AG04450 (cell line): ENCODE measurements around the gene SLC6A6. TPM values are rescaled to one million over a fixed set of nuclear protein-coding genes. Genes with fewer than 3 reads are reported as not detected.

ENCODE experiments used
- CTCF ChIA-PET: fragments of 300-600, 350-600 bp; formaldehyde crosslinking; extraction: SDS; loops from one replicate; lab custom pipeline; 2022; ENCODE audit warnings: antibody characterized with exemption, inconsistent platforms; lab: Charles Lee
- POLR2A ChIA-PET: fragments of 350-600 bp; formaldehyde crosslinking; extraction: SDS; loops from one replicate; lab custom pipeline; 2021; ENCODE audit warnings: antibody characterized with exemption, inconsistent platforms; lab: Yijun Ruan, JAX
- DNase-seq: peaks from one replicate; pipeline ENCODE4 v3.0.0-alpha.2; 2011; ENCODE audit warnings: low read depth, low spot score
- H3K27ac ChIP-seq: one replicate; pipeline ENCODE4 v1.5.1; 2012; ENCODE audit warnings: low read depth, low read length, control low read depth
- H3K27me3 ChIP-seq: one replicate; pipeline ENCODE4 v1.6.0; 2012; ENCODE audit warnings: low read length; ENCODE audit not compliant: control insufficient read depth, insufficient read depth
- H3K4me3 ChIP-seq: 2 replicates; pipeline ENCODE4 v1.5.1; 2011; ENCODE audit warnings: mild to moderate bottlenecking, low read depth, low read length, control low read depth
- H3K9me3 ChIP-seq: 2 replicates; pipeline ENCODE4 v1.5.1; 2012; ENCODE audit warnings: low read length; ENCODE audit not compliant: control insufficient read depth, insufficient read depth
- CTCF ChIP-seq: IDR thresholded peaks from 2 replicates; pipeline ENCODE4 v1.5.1; 2011; ENCODE audit warnings: low read depth, low read length, control low read depth, inconsistent platforms
- polyA plus RNA-seq: library from polyadenylated mRNA; depleted of rRNA; stranded (reverse); fragments of >200 nt; gene quantifications from 2 replicates; pipeline ENCODE4 v1.2.3, GENCODE V29; 2011

SLC6A6 gene
- polyA plus RNA-seq, 1 experiment = 30.8 TPM

GRCh38 chr3:14503033-14503705, 100.8 kb downstream of the SLC6A6 start:
- peaks cover 7% of the 10 kb centered on the region; the same call in 1 of the 2 replicates for H3K9me3 ChIP-seq
- no peak overlapping the region for H3K4me3 ChIP-seq
- POLR2A ChIA-PET = no interaction called here
- peaks cover 9% of the 10 kb centered on the region for H3K27me3 ChIP-seq
- CTCF ChIA-PET = interaction anchor here (0.5 to 0.7 kb wide), 3 partner anchors 17 to 700 kb away, joined by 4 to 5 read pairs (median 5); no protein-coding TSS in a partner anchor
- DNase-seq = no peak
- no peak overlapping the region for H3K27ac ChIP-seq
- no peak for TF ChIP-seq CTCF

- no peak for TF ChIP-seq CTCF
- Histone ChIP-seq H3K4me3 (no peak overlapping the region), H3K9me3 (peaks cover 7% of the 10 kb centered on the region; the same call in 1 of the 2 replicates), H3K27ac (no peak overlapping the region), H3K27me3 (peaks cover 9% of the 10 kb centered on the region)
- ChIA-PET POLR2A (no interaction called here), CTCF (interaction anchor here (0.5 to 1.3 kb wide), 3 partner anchors 17 to 321 kb away, joined by 4 to 5 read pairs (median 5); no protein-coding TSS in a partner anchor)
- DNase-seq = no peak
Observed at GRCh38 chr3:14503706-14504065, 101.3 kb downstream of the SLC6A6 start.

- H3K4me3 ChIP-seq = no peak overlapping the region
- CTCF ChIA-PET = interaction anchor here (1.3 to 1.8 kb wide), 2 partner anchors 43 to 47 kb away, joined by 4 to 5 read pairs; no protein-coding TSS in a partner anchor
- no peak for DNase-seq
- POLR2A ChIA-PET = no interaction called here
- peaks cover 5% of the 10 kb centered on the region for H3K27me3 ChIP-seq
- H3K27ac ChIP-seq = no peak overlapping the region
- H3K9me3 ChIP-seq = peaks cover 7% of the 10 kb centered on the region; the same call in 1 of the 2 replicates
- no peak for TF ChIP-seq CTCF
Observed at GRCh38 chr3:14505001-14505802, 102.8 kb downstream of the SLC6A6 start.

GRCh38 chr3:14505803-14506500, 103.5 kb downstream of the SLC6A6 start:
- H3K27ac ChIP-seq = no peak overlapping the region
- H3K9me3 ChIP-seq = peaks cover 7% of the 10 kb centered on the region; the same call in 1 of the 2 replicates
- CTCF ChIA-PET = interaction anchor here (1.8 kb wide), 1 partner anchor 43 kb away, joined by 4 read pairs; no protein-coding TSS in a partner anchor
- no peak overlapping the region for H3K4me3 ChIP-seq
- TF ChIP-seq CTCF = no peak
- POLR2A ChIA-PET = no interaction called here
- peaks cover 5% of the 10 kb centered on the region for H3K27me3 ChIP-seq
- DNase-seq = no peak
